Endothelial cell (in vitro differentiated cells): ENCODE measurements around the gene MID1. TPM values are rescaled to one million over a fixed set of nuclear protein-coding genes. Genes with fewer than 3 reads are reported as not detected.

Experiments
- DNase-seq: peaks from one replicate; pipeline ENCODE4 v3.0.0; 2021; ENCODE audit warnings: low spot score
- H3K27ac Mint-ChIP-seq: one replicate; pipeline ENCODE4 v1.8.0; 2021; ENCODE audit warnings: mixed read lengths, inconsistent platforms; ENCODE audit not compliant: unreplicated experiment
- H3K27me3 Mint-ChIP-seq: one replicate; pipeline ENCODE4 v1.8.0; 2021; ENCODE audit warnings: mild to moderate bottlenecking, moderate library complexity, mixed read lengths, inconsistent platforms; ENCODE audit not compliant: unreplicated experiment
- H3K36me3 Mint-ChIP-seq: one replicate; pipeline ENCODE4 v1.8.0; 2021; ENCODE audit warnings: mild to moderate bottlenecking, low read depth, mixed read lengths, inconsistent platforms; ENCODE audit not compliant: unreplicated experiment
- H3K4me1 Mint-ChIP-seq: one replicate; pipeline ENCODE4 v1.8.0; 2021; ENCODE audit warnings: mild to moderate bottlenecking, mixed read lengths, inconsistent platforms; ENCODE audit not compliant: unreplicated experiment
- H3K4me3 Mint-ChIP-seq: one replicate; pipeline ENCODE4 v1.8.0; 2021; ENCODE audit warnings: mild to moderate bottlenecking, mixed read lengths, inconsistent platforms; ENCODE audit not compliant: unreplicated experiment
- H3K9me3 Mint-ChIP-seq: one replicate; pipeline ENCODE4 v1.8.0; 2021; ENCODE audit warnings: mixed read lengths, inconsistent platforms; ENCODE audit not compliant: unreplicated experiment
- total RNA-seq: library from RNA; stranded (reverse); fragmentation: NEBNext Ultra II Directional; extraction: Animal tissue kit (Norgen Biotek cat#: 25700); gene quantifications from one replicate; pipeline ENCODE4 v1.2.1, GENCODE V29; 2021; ENCODE audit not compliant: unreplicated experiment
- TF ChIP-seq, protein P1 (sequence below): fragments of 200-600 bp; sonication (generic); IDR thresholded peaks from one replicate; pipeline ENCODE4 v1.5.0; 2021; ENCODE audit warnings: antibody characterized with exemption; ENCODE audit not compliant: unreplicated experiment

The MID1 gene
- total RNA-seq, 1 donor from 2014 or later = 61.8 TPM

DNA sequence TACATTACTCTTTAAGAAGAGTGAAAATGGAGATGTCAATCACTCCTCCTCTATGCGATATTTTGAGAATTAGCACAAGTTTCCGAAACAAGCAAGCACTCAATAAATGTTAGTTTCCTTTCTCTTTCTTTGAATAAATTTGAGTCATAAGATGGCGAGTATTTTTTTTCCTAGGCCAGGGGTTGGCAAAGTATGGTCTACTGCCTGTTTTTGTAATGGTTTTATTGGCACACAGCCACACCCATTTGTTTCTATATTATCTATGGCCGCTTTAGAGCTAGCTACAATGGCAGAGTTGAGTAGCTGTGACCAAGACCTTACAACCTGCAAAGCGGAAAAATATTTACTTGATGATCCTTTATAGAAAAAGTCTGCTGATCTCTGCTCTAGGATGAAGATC is 139.5 kb downstream of the MID1 start:
- Mint-ChIP-seq H3K27ac (no peak overlapping the region), H3K4me1 (peaks cover 16% of the 10 kb centered on the region), H3K27me3 (no peaks in the 10 kb centered on the region), H3K36me3 (peaks cover 21% of the 10 kb centered on the region), H3K9me3 (no peaks in the 10 kb centered on the region), H3K4me3 (no peak overlapping the region)
- no peak for DNase-seq
- TF ChIP-seq, protein P1, sequence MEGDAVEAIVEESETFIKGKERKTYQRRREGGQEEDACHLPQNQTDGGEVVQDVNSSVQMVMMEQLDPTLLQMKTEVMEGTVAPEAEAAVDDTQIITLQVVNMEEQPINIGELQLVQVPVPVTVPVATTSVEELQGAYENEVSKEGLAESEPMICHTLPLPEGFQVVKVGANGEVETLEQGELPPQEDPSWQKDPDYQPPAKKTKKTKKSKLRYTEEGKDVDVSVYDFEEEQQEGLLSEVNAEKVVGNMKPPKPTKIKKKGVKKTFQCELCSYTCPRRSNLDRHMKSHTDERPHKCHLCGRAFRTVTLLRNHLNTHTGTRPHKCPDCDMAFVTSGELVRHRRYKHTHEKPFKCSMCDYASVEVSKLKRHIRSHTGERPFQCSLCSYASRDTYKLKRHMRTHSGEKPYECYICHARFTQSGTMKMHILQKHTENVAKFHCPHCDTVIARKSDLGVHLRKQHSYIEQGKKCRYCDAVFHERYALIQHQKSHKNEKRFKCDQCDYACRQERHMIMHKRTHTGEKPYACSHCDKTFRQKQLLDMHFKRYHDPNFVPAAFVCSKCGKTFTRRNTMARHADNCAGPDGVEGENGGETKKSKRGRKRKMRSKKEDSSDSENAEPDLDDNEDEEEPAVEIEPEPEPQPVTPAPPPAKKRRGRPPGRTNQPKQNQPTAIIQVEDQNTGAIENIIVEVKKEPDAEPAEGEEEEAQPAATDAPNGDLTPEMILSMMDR = no peak

DNA sequence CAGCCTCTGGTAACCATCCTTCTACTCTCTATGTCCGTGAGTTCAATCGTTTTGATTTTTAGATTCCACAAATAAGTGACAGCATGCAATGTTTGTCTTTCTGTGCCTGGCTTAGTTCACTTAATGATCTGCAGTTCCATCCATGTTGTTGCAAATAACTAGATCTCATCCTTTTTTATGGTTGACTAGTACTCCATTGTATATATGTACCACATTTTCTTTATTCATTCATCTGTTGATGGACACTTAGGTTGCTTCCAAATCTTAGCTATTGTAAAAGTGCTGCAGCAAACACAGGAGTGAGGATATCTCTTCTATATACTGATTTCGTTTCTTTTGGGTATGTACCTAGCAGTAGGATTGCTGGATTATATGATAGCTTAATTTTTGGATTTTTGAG is 140.9 kb downstream of the MID1 start:
- peaks cover 22% of the 10 kb centered on the region for H3K36me3 Mint-ChIP-seq
- no peaks in the 10 kb centered on the region for H3K9me3 Mint-ChIP-seq
- H3K27me3 Mint-ChIP-seq = no peaks in the 10 kb centered on the region
- peaks cover 14% of the 10 kb centered on the region for H3K4me1 Mint-ChIP-seq
- no peak overlapping the region for H3K4me3 Mint-ChIP-seq
- H3K27ac Mint-ChIP-seq = no peak overlapping the region
- DNase-seq = no peak
- TF ChIP-seq, protein P1 = no peak

GRCh38 chrX:10477525-10477924 is 142.9 kb downstream of the MID1 start:
- TF ChIP-seq, protein P1 = no peak
- H3K4me1 Mint-ChIP-seq = no peaks in the 10 kb centered on the region
- H3K27me3 Mint-ChIP-seq = no peaks in the 10 kb centered on the region
- no peak for DNase-seq
- H3K9me3 Mint-ChIP-seq = no peaks in the 10 kb centered on the region
- peaks cover 23% of the 10 kb centered on the region for H3K36me3 Mint-ChIP-seq
- no peak overlapping the region for H3K4me3 Mint-ChIP-seq
- H3K27ac Mint-ChIP-seq = no peak overlapping the region

- Mint-ChIP-seq H3K4me3 (no peak overlapping the region), H3K9me3 (no peaks in the 10 kb centered on the region), H3K36me3 (peaks cover 10% of the 10 kb centered on the region), H3K27me3 (no peaks in the 10 kb centered on the region), H3K4me1 (no peaks in the 10 kb centered on the region), H3K27ac (peak overlapping the region; percentile 40)
- DNase-seq = no peak
- TF ChIP-seq, protein P1 = no peak
Observed at GRCh38 chrX:10474913-10475568, 145.3 kb downstream of the MID1 start.

GRCh38 chrX:10474510-10474909 is 145.9 kb downstream of the MID1 start:
- no peaks in the 10 kb centered on the region for H3K4me1 Mint-ChIP-seq
- TF ChIP-seq, protein P1 = no peak
- DNase-seq = no peak
- H3K27me3 Mint-ChIP-seq = no peaks in the 10 kb centered on the region
- H3K36me3 Mint-ChIP-seq = peaks cover 8% of the 10 kb centered on the region
- no peak overlapping the region for H3K27ac Mint-ChIP-seq
- H3K4me3 Mint-ChIP-seq = peak overlapping the region; percentile 7
- H3K9me3 Mint-ChIP-seq = no peaks in the 10 kb centered on the region
